Frontal cortex (tissue), 4 donors: ENCODE data around the gene DDI2. TPM values are rescaled to one million over a fixed set of nuclear protein-coding genes. Genes with fewer than 3 reads are reported as not detected.
"Not testable (repeated sequence)": the region's sequence is repeated elsewhere in the genome, so short reads cannot be mapped to it uniquely, and the experiment has no call there.

ENCODE experiments used
- DNase-seq, 2 donors: peaks; one replicate each; pipeline ENCODE4 v3.0.0; 2012; ENCODE audit warnings: low spot score in 2 of 2
- FAIRE-seq: peaks from 2 replicates; lab custom pipeline; 2012; peaks lifted over from hg19 to GRCh38; lab: Jason Lieb, UNC
- total RNA-seq: library from RNA; depleted of rRNA; stranded (reverse); fragments of >200 nt; gene quantifications from one replicate; pipeline ENCODE4 v1.2.3, GENCODE V29; 2014
- donor health status: control.
- donor health status: control.
- donor health status: control.

The DDI2 gene
- total RNA-seq, 1 donor from 2014 or later = 11.8 TPM

- DNase-seq (no peak), FAIRE-seq (no peak)
These were observed 79.8 kb downstream of the DDI2 start for GRCh38 chr1:15696956-15697521.

- DNase-seq (no peak), FAIRE-seq (no peak)
These were observed 80.9 kb downstream of the DDI2 start for GRCh38 chr1:15698201-15698600.

GRCh38 chr1:15699321-15699720, 82.1 kb downstream of the DDI2 start:
- not testable (repeated sequence) for DNase-seq, FAIRE-seq

- FAIRE-seq = no peak
- no peak for DNase-seq
These were observed 83.2 kb downstream of the DDI2 start for GRCh38 chr1:15700508-15700907.

- FAIRE-seq (no peak), DNase-seq (no peak)
These were observed 84.5 kb downstream of the DDI2 start for GRCh38 chr1:15701784-15702183.

- no peak for DNase-seq
- no peak for FAIRE-seq
These were observed 85.7 kb downstream of the DDI2 start for GRCh38 chr1:15702722-15703550.

GRCh38 chr1:15703562-15703961, 86.3 kb downstream of the DDI2 start:
- FAIRE-seq = no peak
- peak in 1 of 2 donors; percentile 75 for DNase-seq

GRCh38 chr1:15704526-15705183, 87.4 kb downstream of the DDI2 start:
- DNase-seq (no peak), FAIRE-seq (no peak)

GRCh38 chr1:15705184-15705566, 87.9 kb downstream of the DDI2 start:
- no peak for DNase-seq
- no peak for FAIRE-seq

GRCh38 chr1:15706751-15707150, 89.5 kb downstream of the DDI2 start:
- no peak for DNase-seq
- no peak for FAIRE-seq

- FAIRE-seq (no peak), DNase-seq (no peak)
These were observed 90.1 kb downstream of the DDI2 start for GRCh38 chr1:15707239-15707925.

- no peak for DNase-seq
- FAIRE-seq = no peak
These were observed 91.4 kb downstream of the DDI2 start for GRCh38 chr1:15708486-15709137.

GRCh38 chr1:15709226-15709625, 92.0 kb downstream of the DDI2 start:
- no peak for FAIRE-seq

GRCh38 chr1:15712168-15712567, 94.9 kb downstream of the DDI2 start:
- no peak for DNase-seq
- no peak for FAIRE-seq

More at GRCh38 chr1:15709226-15709625, 92.0 kb downstream of the DDI2 start:
- no peak for DNase-seq

- FAIRE-seq (no peak), DNase-seq (no peak)
These were observed 97.3 kb downstream of the DDI2 start for GRCh38 chr1:15714406-15715136.

- FAIRE-seq (no peak), DNase-seq (no peak)
These were observed 100.3 kb downstream of the DDI2 start for GRCh38 chr1:15717418-15718125.

GRCh38 chr1:15718199-15718601, 100.9 kb downstream of the DDI2 start:
- no peak for FAIRE-seq
- no peak for DNase-seq
